WTC11 (cell line): ENCODE measurements around the gene PRR12.

ENCODE experiments used
- ESRRA ChIP-seq: sonication (generic); formaldehyde crosslinking; IDR thresholded peaks from 2 replicates; pipeline ENCODE4 v1.8.1; 2022; ENCODE audit warnings: mild to moderate bottlenecking, missing genetic modification reagents, borderline replicate concordance
- PREB ChIP-seq: sonication (generic); formaldehyde crosslinking; IDR thresholded peaks from 2 replicates; pipeline ENCODE4 v1.8.1; 2022; ENCODE audit warnings: mild to moderate bottlenecking, missing genetic modification reagents, moderate library complexity, borderline replicate concordance
- TF ChIP-seq, protein P1 (sequence below): fragments of 250-450 bp; sonication (Bioruptor Pico); conservative IDR thresholded peaks from 2 replicates; pipeline ENCODE4 v1.9.0; 2021; ENCODE audit warnings: mild to moderate bottlenecking

- TF ChIP-seq ESRRA (no peak), PREB (no peak)
- TF ChIP-seq, protein P1, sequence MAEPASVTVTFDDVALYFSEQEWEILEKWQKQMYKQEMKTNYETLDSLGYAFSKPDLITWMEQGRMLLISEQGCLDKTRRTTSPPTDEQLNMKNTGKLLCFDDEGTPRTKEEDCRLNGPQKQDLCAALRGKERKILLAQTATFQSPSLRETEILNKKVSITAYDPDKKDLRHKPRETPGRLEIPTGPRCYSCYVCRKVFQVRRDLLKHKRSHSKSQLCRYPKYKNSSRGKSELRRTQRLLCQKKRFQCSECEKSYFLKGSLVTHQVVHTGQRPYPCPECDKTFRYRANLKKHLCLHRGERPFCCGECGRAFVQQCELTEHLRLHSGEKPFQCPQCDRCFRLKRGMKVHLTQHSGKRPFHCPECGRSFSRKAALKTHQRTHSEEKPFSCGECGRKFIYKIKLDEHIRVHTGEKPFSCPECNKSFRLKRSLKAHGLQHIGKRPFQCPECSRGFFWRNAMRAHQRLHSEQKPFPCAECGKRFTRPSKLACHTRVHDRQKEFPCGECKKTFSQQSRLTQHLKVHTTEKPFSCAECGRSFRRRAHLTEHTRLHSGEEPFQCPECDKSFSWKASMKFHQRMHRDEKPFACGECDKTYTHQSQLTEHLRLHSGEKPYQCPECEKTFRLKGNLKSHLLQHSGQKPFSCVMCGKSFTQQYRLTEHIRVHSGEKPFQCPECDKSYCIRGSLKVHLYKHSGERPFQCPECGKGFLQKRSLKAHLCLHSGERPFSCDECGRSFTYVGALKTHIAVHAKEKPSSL (CRISPR knock-in tag): no peak
These were observed 67.8 kb downstream of the PRR12 start for GRCh38 chr19:49658566-49659442.
